Ishikawa (cell line): ENCODE measurements around the gene TANC1.

Source experiments
- CEBPB ChIP-seq: IDR thresholded peaks from 2 replicates; pipeline ENCODE4 v1.6.1; 2012
- CREB1 ChIP-seq: IDR thresholded peaks from 2 replicates; pipeline ENCODE4 v1.6.1; 2012; ENCODE audit warnings: low read depth
- EGR1 ChIP-seq: IDR thresholded peaks from 2 replicates; pipeline ENCODE4 v1.6.1; 2012
- EP300 ChIP-seq: IDR thresholded peaks from 2 replicates; pipeline ENCODE4 v1.6.1; 2012; ENCODE audit warnings: borderline replicate concordance
- FOXM1 ChIP-seq: IDR thresholded peaks from 2 replicates; pipeline ENCODE4 v1.6.1; 2012; ENCODE audit warnings: low read depth, borderline replicate concordance
- MAX ChIP-seq: IDR thresholded peaks from 2 replicates; pipeline ENCODE4 v1.6.1; 2012
- NFIC ChIP-seq: IDR thresholded peaks from 2 replicates; pipeline ENCODE4 v1.6.1; 2012
- RAD21 ChIP-seq: IDR thresholded peaks from 2 replicates; pipeline ENCODE4 v1.6.1; 2012; ENCODE audit warnings: low read depth
- REST ChIP-seq: IDR thresholded peaks from 2 replicates; pipeline ENCODE4 v1.6.1; 2012; ENCODE audit warnings: low read depth, mild to moderate bottlenecking
- TAF1 ChIP-seq: IDR thresholded peaks from 2 replicates; pipeline ENCODE4 v1.6.1; 2012; ENCODE audit warnings: low read depth, mild to moderate bottlenecking
- TCF12 ChIP-seq: IDR thresholded peaks from 2 replicates; pipeline ENCODE4 v1.6.1; 2012; ENCODE audit warnings: low read depth
- TEAD4 ChIP-seq: IDR thresholded peaks from 2 replicates; pipeline ENCODE4 v1.6.1; 2012
- USF1 ChIP-seq: IDR thresholded peaks from 2 replicates; pipeline ENCODE4 v1.6.1; 2012
- YY1 ChIP-seq: IDR thresholded peaks from 2 replicates; pipeline ENCODE4 v1.6.1; 2012; ENCODE audit warnings: low read depth
- ZBTB7A ChIP-seq: IDR thresholded peaks from 2 replicates; pipeline ENCODE4 v1.6.1; 2012; ENCODE audit warnings: low read depth

TANC1 gene

GRCh38 chr2:159262904-159263303 is 294.5 kb downstream of the TANC1 start:
- TF ChIP-seq CEBPB (no peak), TEAD4 (no peak), ZBTB7A (no peak), REST (no peak), EP300 (no peak), FOXM1 (no peak), YY1 (no peak)

GRCh38 chr2:159265171-159265576 is 296.7 kb downstream of the TANC1 start:
- TF ChIP-seq YY1 (no peak), EP300 (no peak), EGR1 (no peak), NFIC (no peak), MAX (no peak), REST (no peak), TAF1 (no peak), RAD21 (no peak), USF1 (no peak), CEBPB (no peak), FOXM1 (no peak), CREB1 (no peak), ZBTB7A (no peak), TEAD4 (no peak), TCF12 (no peak)

GRCh38 chr2:159266554-159266953 is 298.1 kb downstream of the TANC1 start:
- TF ChIP-seq FOXM1 = no peak
- no peak for TF ChIP-seq REST
- TF ChIP-seq TEAD4 = no peak
- no peak for TF ChIP-seq NFIC
- TF ChIP-seq CEBPB = no peak
- TF ChIP-seq EP300 = no peak
- no peak for TF ChIP-seq MAX
- no peak for TF ChIP-seq TAF1

GRCh38 chr2:159267921-159268320 is 299.5 kb downstream of the TANC1 start:
- TF ChIP-seq REST = no peak
- TF ChIP-seq USF1 = no peak
- TF ChIP-seq MAX = no peak
- TF ChIP-seq EGR1 = no peak
